Measurements from ENCODE around the gene ANHX.

DNA sequence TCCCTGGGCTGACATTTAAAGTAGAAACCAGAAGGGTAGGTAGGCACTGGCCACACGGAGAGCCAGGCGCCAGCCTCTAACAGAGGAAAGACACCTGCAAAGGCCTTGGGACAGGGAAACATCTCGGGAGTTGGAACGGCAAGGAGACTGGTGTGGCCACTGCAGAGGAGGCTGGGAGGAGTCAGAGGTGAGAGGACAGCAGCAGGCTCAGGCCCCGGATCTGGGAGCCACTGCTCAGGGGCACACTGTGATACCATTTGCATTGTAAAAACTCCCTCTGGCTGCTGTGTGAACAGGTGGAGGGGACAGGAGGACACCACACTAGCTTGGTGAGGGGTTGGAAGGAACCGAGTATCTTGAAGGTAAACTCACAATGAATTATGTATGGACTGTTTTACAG lies 2.7 kb downstream of the ANHX start:
- TF ChIP-seq, protein P1, sequence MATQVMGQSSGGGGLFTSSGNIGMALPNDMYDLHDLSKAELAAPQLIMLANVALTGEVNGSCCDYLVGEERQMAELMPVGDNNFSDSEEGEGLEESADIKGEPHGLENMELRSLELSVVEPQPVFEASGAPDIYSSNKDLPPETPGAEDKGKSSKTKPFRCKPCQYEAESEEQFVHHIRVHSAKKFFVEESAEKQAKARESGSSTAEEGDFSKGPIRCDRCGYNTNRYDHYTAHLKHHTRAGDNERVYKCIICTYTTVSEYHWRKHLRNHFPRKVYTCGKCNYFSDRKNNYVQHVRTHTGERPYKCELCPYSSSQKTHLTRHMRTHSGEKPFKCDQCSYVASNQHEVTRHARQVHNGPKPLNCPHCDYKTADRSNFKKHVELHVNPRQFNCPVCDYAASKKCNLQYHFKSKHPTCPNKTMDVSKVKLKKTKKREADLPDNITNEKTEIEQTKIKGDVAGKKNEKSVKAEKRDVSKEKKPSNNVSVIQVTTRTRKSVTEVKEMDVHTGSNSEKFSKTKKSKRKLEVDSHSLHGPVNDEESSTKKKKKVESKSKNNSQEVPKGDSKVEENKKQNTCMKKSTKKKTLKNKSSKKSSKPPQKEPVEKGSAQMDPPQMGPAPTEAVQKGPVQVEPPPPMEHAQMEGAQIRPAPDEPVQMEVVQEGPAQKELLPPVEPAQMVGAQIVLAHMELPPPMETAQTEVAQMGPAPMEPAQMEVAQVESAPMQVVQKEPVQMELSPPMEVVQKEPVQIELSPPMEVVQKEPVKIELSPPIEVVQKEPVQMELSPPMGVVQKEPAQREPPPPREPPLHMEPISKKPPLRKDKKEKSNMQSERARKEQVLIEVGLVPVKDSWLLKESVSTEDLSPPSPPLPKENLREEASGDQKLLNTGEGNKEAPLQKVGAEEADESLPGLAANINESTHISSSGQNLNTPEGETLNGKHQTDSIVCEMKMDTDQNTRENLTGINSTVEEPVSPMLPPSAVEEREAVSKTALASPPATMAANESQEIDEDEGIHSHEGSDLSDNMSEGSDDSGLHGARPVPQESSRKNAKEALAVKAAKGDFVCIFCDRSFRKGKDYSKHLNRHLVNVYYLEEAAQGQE (IDR thresholded peaks at IDR 0.05), result no peak
- TF ChIP-seq, protein P2, sequence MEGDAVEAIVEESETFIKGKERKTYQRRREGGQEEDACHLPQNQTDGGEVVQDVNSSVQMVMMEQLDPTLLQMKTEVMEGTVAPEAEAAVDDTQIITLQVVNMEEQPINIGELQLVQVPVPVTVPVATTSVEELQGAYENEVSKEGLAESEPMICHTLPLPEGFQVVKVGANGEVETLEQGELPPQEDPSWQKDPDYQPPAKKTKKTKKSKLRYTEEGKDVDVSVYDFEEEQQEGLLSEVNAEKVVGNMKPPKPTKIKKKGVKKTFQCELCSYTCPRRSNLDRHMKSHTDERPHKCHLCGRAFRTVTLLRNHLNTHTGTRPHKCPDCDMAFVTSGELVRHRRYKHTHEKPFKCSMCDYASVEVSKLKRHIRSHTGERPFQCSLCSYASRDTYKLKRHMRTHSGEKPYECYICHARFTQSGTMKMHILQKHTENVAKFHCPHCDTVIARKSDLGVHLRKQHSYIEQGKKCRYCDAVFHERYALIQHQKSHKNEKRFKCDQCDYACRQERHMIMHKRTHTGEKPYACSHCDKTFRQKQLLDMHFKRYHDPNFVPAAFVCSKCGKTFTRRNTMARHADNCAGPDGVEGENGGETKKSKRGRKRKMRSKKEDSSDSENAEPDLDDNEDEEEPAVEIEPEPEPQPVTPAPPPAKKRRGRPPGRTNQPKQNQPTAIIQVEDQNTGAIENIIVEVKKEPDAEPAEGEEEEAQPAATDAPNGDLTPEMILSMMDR (IDR thresholded peaks at IDR 0.05; ENCODE audit: low read depth, low read length, missing input control), result no peak
- no peak for TF ChIP-seq FOXA1 (IDR thresholded peaks at IDR 0.05)
- TF ChIP-seq NR2F2 (IDR thresholded peaks at IDR 0.05), result no peak
- no peak for TF ChIP-seq TAF1 (conservative IDR thresholded peaks at IDR 0.05)

Data from liver (tissue), 3 donors.